ENCODE measurements around the gene TSHR. TPM values are rescaled to one million over a fixed set of nuclear protein-coding genes. Genes with fewer than 3 reads are reported as not detected.

The TSHR gene
- total and polyA plus RNA-seq, 2 of the 4 experiments (the other 2 are of a cell fraction): not detected

- TF ChIP-seq MAZ (IDR thresholded peaks at IDR 0.05; ENCODE audit: borderline replicate concordance, low read depth, low read length) (no peak), SMC3 (IDR thresholded peaks at IDR 0.05; ENCODE audit: low read depth, low read length) (peak; percentile 56)
Observed at GRCh38 chr14:81170104-81170828, 214.8 kb downstream of the TSHR start (continued).

GRCh38 chr14:81170829-81171195 lies 215.4 kb downstream of the TSHR start:
- DNase-seq (no peak), ATAC-seq (ENCODE audit: low read depth) (no peak)
- CTCF ChIA-PET: interaction anchor here (0.9 to 3.3 kb wide), 6 partner anchors 11 to 184 kb away, joined by 3 to 22 read pairs (median 6); no protein-coding TSS in a partner anchor
- dilution Hi-C loops (cut with HindIII; ENCODE audit: low sequenced_read_pairs, unreplicated experiment): no loop called here
- H3K9me1 ChIP-seq (ENCODE audit: insufficient read depth, low read length): peaks cover 4% of the 10 kb centered on the region; the same call in 1 of the 2 replicates
- no peak overlapping the region for H3K27ac ChIP-seq (ENCODE audit: insufficient read depth, low read length)
- no peak overlapping the region for H3K18ac ChIP-seq (ENCODE audit: low read depth, low read length)
- no peak overlapping the region for H2BK120ac ChIP-seq (ENCODE audit: low read depth, low read length)
- no peaks in the 10 kb centered on the region for H3K9me3 ChIP-seq (ENCODE audit: control insufficient read depth, insufficient read depth, low read length)
- POLR2A ChIA-PET (ENCODE audit: unreplicated experiment): no interaction called here
- H2BK15ac ChIP-seq (ENCODE audit: low read depth, low read length): no peak overlapping the region
- H2AK5ac ChIP-seq (ENCODE audit: low read depth, low read length): no peak overlapping the region
- no peak overlapping the region for H4K8ac ChIP-seq (ENCODE audit: low read depth in 2 of 2, low read length in 2 of 2)
- no peak overlapping the region for H3K4ac ChIP-seq (ENCODE audit: low read depth, low read length)
- no peak overlapping the region for H3K4me3 ChIP-seq (ENCODE audit: insufficient read depth, low read depth, low read length)
- BruUV-seq (replicated peaks): no TSS peak
- no peak overlapping the region for H3K56ac ChIP-seq (ENCODE audit: extremely low read depth, insufficient read depth, low read length)
- no peak overlapping the region for H2BK5ac ChIP-seq (ENCODE audit: low read depth, low read length, poor library complexity, severe bottlenecking)
- no peak overlapping the region for H4K5ac ChIP-seq (ENCODE audit: low read depth, low read length)
- H2AK9ac ChIP-seq (replicated peaks; ENCODE audit: low read depth, low read length, poor library complexity): no peak overlapping the region
- TF ChIP-seq ELK1 (IDR thresholded peaks at IDR 0.05; ENCODE audit: borderline replicate concordance, low read depth, low read length): no peak
- H3K4me1 ChIP-seq (ENCODE audit: control insufficient read depth, insufficient read depth, low read length): peaks cover 9% of the 10 kb centered on the region; the same call in 1 of the 2 replicates
- intact Hi-C loops (cut with micrococcal nuclease): loop anchor here (1.0 to 5.0 kb wide), 3 partner anchors 46 to 217 kb away; no protein-coding TSS in a partner anchor
- H3K9ac ChIP-seq (ENCODE audit: low read depth, low read length): no peak overlapping the region
- no peak overlapping the region for H2BK20ac ChIP-seq (ENCODE audit: low read depth, low read length)
- peaks cover 0 to 6% of the 10 kb centered on the region in 2 experiments; a peak in 1 of 4 replicates for H3K79me1 ChIP-seq (ENCODE audit: low read depth in 1 of 2, low read length in 2 of 2)
- H3K23ac ChIP-seq (ENCODE audit: low read depth, low read length): no peak overlapping the region
- H3K4me2 ChIP-seq (ENCODE audit: low read depth, low read length): no peak overlapping the region
- H3K36me3 ChIP-seq (ENCODE audit: control insufficient read depth, insufficient read depth, low read length): no peaks in the 10 kb centered on the region
- in situ Hi-C loops (cut with MboI; ENCODE audit: low sequenced_read_pairs): no loop called here
- H4K20me1 ChIP-seq (ENCODE audit: insufficient read depth, low read length): no peaks in the 10 kb centered on the region
- H4K91ac ChIP-seq (ENCODE audit: insufficient read depth, low read depth, low read length): no peak overlapping the region
- H3K14ac ChIP-seq (replicated peaks; ENCODE audit: low read depth, low read length): no peak overlapping the region
- WGBS, 2 experiments (ENCODE audit: extremely low coverage in 2 of 2, insufficient read length in 1 of 2): no CpG with 5 or more reads among the region's 3 CpGs
- no peak overlapping the region for H2AFZ ChIP-seq (replicated peaks; ENCODE audit: low read length, poor library complexity)
- no peaks in the 10 kb centered on the region for H3K27me3 ChIP-seq (ENCODE audit: control insufficient read depth, insufficient read depth, low read length)
